ENCODE data around the gene SMARCA2.

DNA sequence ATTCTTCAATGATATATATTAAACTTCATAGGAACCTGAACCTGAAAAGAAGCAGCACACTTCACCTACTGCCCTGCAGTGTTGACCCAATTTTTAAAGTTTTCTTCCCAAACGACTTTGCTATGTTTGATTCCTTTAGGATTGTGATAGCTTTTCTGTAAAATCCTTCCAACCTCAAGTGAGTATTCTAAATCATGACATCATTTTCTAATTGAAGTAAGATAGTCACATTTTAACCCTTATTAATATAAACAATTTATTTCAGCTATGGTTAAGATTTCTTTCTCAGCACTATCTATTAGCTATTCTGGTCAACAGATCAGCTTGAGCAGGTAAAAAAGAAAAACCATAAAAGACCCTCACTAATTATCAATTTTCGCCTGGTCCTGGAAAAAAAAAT is 162.0 kb downstream of the SMARCA2 start:
- TF ChIP-seq EGR1 (IDR thresholded peaks at IDR 0.05) (no peak), TEAD4 (IDR thresholded peaks at IDR 0.05) (no peak), REST (IDR thresholded peaks at IDR 0.05; ENCODE audit: low read depth) (no peak), CREB1 (IDR thresholded peaks at IDR 0.05; ENCODE audit: low read depth) (no peak), YY1 (IDR thresholded peaks at IDR 0.05; ENCODE audit: low read depth) (no peak)

Measured in Ishikawa (cell line).